Epithelial cell of proximal tubule (primary cell): ENCODE data around the gene RRM2. TPM values are rescaled to one million over a fixed set of nuclear protein-coding genes. Genes with fewer than 3 reads are reported as not detected.

Experiments used
- DNase-seq: peaks from one replicate; pipeline ENCODE4 v3.0.0-alpha.2; 2011; ENCODE audit warnings: low read depth
- H3K4me3 ChIP-seq: 2 replicates; pipeline ENCODE4 v1.5.1; 2011; ENCODE audit warnings: low read depth, mild to moderate bottlenecking, low read length
- CTCF ChIP-seq: conservative IDR thresholded peaks from 2 replicates; pipeline ENCODE4 v1.5.1; 2012; ENCODE audit warnings: low read depth, mild to moderate bottlenecking, low read length
- total RNA-seq: library from RNA; depleted of rRNA; stranded (reverse); fragments of >200 nt; gene quantifications from 2 replicates; pipeline ENCODE4 v1.2.3, GENCODE V29; 2015

RRM2 gene
- total RNA-seq, 1 donor from 2014 or later: 214 TPM

GRCh38 chr2:10157293-10157692 lies 34.8 kb downstream of the RRM2 start:
- DNase-seq: no peak
- H3K4me3 ChIP-seq: no peak overlapping the region
- no peak for TF ChIP-seq CTCF

- DNase-seq: no peak
- TF ChIP-seq CTCF: no peak
- no peak overlapping the region for H3K4me3 ChIP-seq
Observed at GRCh38 chr2:10158681-10159080, 36.1 kb downstream of the RRM2 start.

- no peak overlapping the region for H3K4me3 ChIP-seq
- no peak for DNase-seq
- no peak for TF ChIP-seq CTCF
Observed at GRCh38 chr2:10159086-10159485, 36.5 kb downstream of the RRM2 start.

- H3K4me3 ChIP-seq: no peak overlapping the region
- DNase-seq: no peak
- TF ChIP-seq CTCF: no peak
Observed at GRCh38 chr2:10159581-10160131, 37.1 kb downstream of the RRM2 start.

- H3K4me3 ChIP-seq: no peak overlapping the region
- no peak for TF ChIP-seq CTCF
- DNase-seq: no peak
Observed at GRCh38 chr2:10160203-10160955, 37.8 kb downstream of the RRM2 start.

- no peak for DNase-seq
- no peak overlapping the region for H3K4me3 ChIP-seq
- no peak for TF ChIP-seq CTCF
Observed at GRCh38 chr2:10161206-10161931, 38.8 kb downstream of the RRM2 start.
